Ureter (tissue), 1 donor: Measurements from ENCODE around the gene SYNGR3. TPM values are rescaled to one million over a fixed set of nuclear protein-coding genes. Genes with fewer than 3 reads are reported as not detected.

ENCODE experiments used
- DNase-seq: peaks from one replicate; pipeline ENCODE4 v3.0.0-alpha.2; 2020; ENCODE audit warnings: low spot score
- total RNA-seq: library from RNA; stranded (reverse); gene quantifications from one replicate; pipeline ENCODE4 v1.2.4, GENCODE V29; 2023
- donor health status: DM: yes; HTN: yes; CAD: no.

SYNGR3 gene
- total RNA-seq, 1 donor from 2014 or later, result 0.86 TPM

- DNase-seq, result no peak
Observed at GRCh38 chr16:1976951-1977874, 12.6 kb upstream of the SYNGR3 start.

- DNase-seq, result no peak
Observed at GRCh38 chr16:1977875-1978268, 11.9 kb upstream of the SYNGR3 start.

GRCh38 chr16:1978476-1979120 is 11.2 kb upstream of the SYNGR3 start:
- DNase-seq, result no peak

GRCh38 chr16:1979271-1980029 is 10.3 kb upstream of the SYNGR3 start:
- DNase-seq, result peak; percentile 80

GRCh38 chr16:1980030-1980769 is 9.6 kb upstream of the SYNGR3 start:
- DNase-seq, result no peak

DNA sequence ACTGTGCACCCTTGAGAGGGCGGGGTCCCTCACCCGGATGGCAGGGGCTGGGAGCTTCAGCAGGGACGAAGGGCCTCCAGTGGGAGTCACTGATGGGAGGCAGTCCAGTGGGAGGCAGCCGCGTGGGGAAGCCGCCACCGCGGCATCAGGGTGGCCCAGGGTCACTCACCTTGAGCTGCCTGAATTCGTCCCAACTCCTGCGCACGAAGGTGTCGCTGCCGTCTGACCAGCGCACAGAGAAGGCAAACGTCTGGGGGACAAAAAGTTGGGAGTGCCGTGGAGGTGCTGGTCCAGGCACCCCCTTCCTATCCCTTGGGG is 9.0 kb upstream of the SYNGR3 start:
- no peak for DNase-seq

DNA sequence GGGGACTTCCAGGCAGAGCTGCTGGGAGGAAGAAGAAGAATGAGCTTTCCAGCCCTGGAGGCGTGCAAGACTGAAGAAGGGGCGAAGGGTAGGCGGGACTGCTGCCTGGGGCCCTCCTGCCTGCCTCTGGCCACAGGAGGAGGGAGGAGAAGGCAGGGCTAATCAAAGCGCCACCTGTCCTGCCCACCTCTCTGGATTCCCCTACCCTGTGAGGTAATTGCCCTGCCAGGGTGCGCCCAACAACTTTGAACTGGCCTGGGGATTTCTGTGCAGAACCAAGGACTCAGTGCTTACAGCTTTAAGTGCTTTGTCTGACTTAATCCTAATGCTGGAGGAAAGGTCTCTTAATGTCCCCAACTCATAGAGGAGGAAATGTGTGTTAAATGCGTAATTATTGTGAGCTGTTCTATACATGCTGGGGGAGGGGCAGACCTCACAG is 8.4 kb upstream of the SYNGR3 start, which contains the start of gene NOXO1:
NOXO1 (minus strand) TSS at position 72 of the 439 bp plus-strand sequence. CDS start 290 bp downstream, outside the sequence.
- no peak for DNase-seq

DNA sequence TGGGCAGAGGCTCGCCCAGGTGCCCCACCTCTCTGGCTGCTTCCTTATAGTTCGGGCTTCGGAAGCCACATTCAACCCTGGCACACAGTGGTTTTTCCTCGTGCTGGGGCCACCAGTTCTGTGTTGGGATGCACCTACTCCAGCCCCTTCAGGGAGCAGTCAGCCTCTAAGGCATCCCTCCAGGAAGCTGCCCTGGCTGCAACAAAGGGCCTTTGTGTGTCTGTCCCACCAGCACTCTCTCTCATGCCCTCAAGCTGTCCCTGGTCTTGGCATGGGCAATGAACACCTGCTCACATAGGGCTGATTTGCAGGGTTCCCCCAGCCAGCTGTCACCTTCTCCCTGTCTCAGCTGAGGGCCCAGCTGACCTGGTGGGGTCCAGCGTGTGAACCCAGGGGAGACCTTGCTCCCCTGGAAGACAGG is 7.7 kb upstream of the SYNGR3 start:
- no peak for DNase-seq

DNA sequence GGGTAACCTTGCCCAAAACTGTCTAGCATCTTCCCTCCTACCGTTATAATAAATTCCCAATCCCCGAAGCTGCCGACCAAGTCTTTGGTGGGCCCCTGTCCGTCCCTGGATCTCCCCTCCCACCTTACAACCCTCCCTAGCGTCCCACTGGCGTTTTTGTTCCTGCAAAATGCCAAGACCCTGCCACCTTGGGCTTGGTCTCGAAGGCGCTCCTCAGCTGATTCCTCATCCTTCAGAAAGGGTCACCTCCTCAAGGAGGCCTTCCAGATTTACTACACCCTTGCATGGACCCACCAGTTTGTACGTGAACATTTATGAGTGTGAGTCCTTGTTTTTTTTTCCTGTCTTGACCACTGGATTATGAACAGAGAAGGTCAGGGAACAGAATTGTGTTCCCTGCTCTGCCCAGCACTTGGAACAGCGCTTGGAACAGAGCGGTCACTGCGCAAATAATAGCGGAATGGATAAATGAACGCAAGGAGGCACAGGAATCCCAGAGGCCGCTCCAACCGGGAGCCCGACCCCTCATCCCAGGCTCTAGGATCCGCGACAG is 6.7 kb upstream of the SYNGR3 start:
- DNase-seq, result no peak

DNA sequence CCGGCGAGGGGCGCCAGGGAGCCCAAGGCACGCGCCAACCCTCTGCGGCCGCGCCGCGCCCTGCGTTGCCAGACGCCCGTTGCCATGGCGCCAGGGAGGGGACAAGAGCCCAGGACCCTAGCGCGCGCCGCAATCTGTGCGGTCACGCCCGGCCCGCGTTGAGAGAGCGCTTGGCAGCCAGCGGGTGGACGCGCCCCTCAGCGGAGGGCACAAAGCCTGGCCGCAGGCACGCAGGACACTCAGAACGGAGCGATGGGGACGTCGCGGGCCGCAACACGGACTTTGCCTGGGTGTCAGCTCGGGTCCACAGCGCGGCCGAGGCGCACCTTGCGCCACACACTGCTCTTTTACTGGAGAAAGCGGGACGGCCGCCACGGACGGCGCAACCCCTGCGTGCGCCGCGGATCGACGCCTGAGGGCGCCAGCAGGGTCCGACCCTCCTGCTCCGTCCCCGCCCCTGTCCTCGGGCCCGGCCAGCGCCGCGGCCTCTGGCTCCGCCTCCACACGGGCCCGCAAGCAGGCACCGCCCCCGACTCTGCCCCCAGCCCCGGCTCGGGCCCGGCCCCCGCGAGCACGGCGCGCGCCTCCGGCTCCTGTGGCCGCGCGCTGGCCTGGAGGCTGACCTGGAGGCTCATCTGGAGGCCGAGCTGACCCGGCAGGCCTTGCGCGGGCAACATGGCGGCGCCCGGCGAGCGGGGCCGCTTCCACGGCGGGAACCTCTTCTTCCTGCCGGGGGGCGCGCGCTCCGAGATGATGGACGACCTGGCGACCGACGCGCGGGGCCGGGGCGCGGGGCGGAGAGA is 6.0 kb upstream of the SYNGR3 start, which contains the start of gene GFER:
GFER (plus strand) TSS at position 650 of the 803 bp plus-strand sequence; CDS start at position 676, 26 bp downstream.
- peak; percentile 85 for DNase-seq

DNA sequence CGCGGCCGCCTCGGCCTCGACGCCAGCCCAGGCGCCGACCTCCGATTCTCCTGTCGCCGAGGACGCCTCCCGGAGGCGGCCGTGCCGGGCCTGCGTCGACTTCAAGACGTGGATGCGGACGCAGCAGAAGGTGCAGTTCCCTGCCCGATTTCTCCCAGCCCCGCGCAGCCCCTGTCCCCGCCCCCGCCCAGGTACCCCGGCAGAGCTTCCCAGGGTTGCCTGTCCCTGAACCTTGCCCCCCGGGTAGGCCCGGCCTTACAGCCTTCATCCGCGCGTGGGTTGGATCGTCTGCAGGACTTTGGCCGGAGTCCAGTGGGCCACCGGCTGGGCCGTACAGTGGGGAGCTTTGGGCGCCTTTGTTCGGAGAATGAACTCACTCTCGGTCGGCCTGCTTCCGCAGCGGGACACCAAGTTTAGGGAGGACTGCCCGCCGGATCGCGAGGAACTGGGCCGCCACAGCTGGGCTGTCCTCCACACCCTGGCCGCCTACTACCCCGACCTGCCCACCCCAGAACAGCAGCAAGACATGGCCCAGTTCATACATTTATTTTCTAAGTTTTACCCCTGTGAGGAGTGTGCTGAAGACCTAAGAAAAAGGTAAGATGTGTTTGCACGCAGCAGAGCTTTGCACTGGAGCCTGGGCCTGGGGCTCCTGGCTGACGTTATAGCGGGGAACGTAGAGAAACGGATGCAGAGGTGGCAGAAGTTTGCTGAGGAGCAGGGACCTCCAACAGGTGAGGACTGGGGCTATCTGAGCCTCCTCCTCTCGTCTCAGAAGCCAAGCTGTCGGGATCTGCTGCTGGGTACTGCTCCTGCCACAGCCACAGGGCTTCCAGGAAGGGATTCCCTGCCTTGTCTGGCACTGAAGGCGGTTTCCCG is 5.2 kb upstream of the SYNGR3 start:
- DNase-seq, result no peak

DNA sequence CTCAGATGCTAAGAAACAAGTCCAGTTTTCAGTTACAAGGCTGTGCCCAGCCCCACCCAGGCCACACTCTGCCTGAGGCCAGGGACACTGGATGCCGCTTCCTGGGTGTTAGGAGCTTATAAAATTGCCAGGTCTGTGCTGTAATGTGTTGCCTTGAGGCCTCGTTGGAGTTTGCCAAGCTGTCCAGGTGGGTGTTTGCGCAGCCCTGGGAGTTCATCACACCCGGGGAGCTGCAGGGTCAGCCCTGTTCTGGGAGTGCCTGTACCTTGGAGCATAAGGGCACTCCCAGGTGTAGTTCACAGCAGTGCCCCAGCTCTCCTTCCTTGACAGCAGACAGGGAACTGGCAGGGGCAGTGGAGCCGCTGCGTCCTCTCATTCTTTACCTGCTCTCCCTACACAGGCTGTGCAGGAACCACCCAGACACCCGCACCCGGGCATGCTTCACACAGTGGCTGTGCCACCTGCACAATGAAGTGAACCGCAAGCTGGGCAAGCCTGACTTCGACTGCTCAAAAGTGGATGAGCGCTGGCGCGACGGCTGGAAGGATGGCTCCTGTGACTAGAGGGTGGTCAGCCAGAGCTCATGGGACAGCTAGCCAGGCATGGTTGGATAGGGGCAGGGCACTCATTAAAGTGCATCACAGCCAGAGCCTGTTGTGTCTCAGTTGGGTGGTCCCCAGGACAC is 4.2 kb upstream of the SYNGR3 start:
- DNase-seq, result no peak

- no peak for DNase-seq
Observed at GRCh38 chr16:1987198-1987597, 2.6 kb upstream of the SYNGR3 start.

DNA sequence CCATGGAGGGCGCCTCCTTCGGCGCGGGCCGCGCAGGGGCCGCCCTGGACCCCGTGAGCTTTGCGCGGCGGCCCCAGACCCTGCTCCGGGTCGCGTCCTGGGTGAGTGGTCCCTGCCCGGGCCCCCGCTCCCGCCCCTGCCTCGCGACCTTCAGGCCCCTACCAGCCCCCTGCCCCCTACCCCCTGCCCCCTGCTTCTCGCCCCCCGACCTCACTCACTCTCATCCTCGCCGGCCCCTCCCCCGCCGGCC is 256 bp downstream of the SYNGR3 start:
- no peak for DNase-seq

- no peak for DNase-seq
Observed at GRCh38 chr16:1990351-1991134, 773 bp downstream of the SYNGR3 start.

DNA sequence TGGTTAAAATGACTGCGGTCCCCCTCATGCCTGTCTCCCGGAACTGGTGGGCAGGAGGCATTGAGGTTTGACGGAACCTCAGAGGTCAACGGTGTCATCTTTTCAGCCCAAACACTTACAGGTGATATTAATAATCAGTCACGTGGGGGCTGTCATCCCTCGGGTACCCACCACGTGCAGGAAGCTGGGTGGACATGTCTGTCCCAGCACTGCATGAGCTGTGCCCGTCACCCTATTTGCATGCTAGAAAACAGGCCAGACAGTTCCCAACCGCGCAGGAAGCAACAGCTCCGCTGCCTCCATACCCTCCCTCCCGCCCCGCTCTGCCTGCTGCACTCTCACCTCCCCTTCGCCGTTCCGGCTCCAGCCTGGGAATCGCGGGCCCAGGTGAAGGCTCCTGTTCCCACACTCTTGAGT is 1.4 kb downstream of the SYNGR3 start:
- no peak for DNase-seq

- no peak for DNase-seq
Observed at GRCh38 chr16:1991588-1991947, 1.8 kb downstream of the SYNGR3 start.
